TTC549 (cell line): ENCODE results near the gene ZACN.

Experiments used
- FAIRE-seq: peaks from 2 replicates; lab custom pipeline; 2012; peaks lifted over from hg19 to GRCh38; lab: Jason Lieb, UNC

ZACN gene

DNA sequence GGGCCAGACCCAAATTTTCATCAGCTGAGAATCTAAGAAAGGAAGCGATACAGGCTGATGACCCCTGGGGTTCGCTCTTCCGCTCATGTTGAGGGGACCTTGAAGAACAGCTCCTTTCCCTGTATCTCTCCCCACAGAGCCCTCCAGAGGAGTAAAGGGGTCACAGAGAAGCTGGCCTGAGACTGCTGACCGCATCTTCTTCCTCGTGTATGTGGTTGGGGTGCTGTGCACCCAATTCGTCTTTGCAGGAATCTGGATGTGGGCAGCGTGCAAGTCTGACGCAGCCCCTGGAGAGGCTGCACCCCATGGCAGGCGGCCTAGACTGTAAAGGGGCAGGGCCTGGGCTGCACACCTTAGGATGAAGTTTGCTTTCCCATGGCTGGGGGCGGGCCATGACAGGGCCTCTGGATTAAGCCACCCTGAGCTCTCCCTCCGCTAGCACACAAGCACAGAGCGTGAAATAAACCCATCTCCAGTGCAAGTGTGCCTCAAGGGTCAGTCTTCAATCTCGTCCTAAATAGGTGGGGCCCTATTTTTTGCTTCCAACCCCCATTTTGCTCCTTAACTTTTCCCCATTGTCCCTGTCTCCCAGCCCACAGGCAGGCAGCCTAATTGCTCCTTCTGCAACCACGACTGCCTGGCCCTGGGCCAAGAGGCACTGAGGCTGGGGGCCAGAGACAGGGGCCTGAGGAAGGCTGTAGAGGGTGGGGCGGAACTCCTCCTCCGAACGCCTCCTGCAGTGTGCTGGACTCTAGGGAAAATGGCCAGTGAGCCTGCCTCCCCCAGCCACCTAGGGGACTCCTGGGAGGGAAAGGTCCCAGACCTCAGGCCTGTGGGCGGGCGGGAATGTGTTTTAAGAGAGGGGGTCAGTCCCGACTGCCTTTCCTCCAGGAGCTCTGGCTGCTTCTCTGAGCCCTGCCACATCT is 3.6 kb downstream of the ZACN start:
- no peak for FAIRE-seq

DNA sequence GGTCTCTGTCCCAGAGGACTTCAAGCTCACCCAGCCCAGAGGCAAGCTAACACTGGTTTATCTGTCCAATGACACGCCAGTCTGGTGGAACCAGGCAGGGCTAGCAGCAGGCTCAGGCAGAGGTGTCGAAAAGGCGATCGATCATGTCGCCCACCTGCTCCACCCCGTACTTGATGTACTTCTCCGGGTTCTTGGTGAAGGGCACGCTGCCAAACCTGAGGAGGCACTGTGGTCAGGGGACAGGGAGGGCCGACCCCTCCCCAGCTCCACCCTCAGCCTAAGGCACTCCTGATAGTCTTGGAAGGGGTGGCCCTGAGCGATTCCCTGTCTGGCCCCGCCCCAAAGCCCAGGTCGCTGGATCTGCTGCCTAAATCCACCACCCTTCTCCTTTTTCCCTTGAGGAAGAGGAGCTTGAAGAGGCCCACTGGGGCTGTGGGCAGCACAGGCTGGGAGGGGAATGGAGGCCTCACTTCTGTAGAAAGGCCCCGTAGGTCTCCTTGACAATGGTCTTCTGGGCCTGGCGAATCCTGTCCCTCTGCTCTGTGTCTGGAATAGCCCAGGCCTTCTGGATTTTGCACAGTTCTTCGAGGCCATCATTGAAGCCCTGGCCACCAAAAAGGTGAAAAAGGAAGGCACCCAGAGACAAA is 4.7 kb downstream of the ZACN start:
- FAIRE-seq = no peak

DNA sequence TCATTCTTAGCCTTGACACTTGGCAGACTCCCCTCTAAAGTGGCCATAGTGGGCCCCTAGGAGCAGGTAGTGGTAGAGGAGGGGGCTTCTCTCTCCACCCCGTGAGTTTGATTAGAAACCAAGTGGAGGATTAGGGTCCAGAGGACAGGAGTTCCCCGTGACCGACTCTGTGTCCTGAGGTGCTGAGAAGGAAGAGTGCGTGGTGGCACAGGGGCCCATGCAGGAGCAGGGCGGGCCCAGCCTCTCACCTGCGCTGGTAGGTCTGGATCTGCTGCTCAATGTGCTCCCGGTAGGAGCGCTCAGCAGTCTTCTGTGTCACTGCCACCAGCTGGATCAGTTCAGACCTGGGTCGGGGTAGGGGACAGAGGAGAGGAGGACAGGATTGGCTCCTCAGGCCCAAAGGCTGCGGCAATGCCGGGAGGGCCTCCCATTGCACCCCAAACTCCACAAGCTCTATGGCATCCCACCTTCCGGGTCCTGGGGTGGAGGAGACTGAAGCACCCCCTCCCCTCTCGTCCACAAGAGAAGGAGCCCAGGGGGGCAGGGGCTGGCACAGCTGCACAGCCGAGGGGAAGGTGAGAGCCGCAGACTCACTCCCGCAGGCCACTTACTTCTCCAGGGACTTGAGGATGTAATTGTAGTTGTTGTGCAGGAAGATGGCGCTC is 6.2 kb downstream of the ZACN start:
- FAIRE-seq = no peak

DNA sequence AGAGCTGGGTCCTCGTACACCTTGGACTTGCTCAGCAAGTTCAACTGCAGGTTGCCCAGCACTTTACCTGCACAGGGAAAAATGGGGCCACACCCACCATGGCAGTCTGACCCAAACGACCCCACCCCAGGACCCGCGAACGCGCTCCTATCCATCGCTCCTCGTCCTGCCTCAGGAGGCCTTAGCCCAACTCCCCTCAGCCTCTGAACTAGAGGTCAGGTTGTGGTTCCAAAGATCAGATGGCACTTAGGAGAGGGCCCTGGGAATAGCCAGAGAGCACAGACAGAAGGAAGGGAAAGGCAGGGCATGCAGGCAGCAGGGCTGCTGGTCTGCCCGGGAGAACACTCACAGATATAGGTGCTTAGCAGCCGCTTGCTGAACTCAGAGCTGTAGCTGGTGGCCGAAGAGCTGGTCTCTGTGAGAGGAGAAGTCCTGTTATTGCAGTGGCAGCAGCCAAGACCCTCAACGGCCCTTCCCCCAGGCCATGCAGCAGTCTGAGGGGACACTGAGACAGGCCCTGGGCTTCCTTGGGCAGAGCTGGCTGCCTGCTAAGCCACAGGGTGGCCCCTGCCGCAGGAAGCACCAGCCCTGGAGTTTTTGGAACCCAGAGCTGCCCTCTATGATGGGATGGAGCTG is 6.9 kb downstream of the ZACN start:
- no peak for FAIRE-seq

DNA sequence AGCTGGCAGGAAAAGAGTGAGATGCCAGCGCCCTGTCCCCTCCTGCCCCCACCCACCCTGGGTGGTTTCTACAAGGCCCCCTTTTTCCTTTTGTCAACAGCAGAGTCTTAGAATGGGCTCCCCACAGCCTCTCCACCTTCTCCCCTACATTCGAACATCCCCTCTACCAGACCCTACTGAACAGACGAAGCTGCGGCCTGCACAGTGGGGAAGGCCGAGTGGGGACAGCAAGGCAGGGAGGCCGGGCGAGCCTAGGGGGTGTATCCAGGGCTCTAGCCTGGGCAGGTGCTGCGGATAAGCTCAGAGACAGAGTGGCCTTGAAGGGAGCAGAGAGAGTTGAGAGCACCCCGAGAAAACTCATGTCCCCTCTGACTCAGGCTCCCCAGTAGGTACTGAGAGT is 7.4 kb downstream of the ZACN start:
- no peak for FAIRE-seq

DNA sequence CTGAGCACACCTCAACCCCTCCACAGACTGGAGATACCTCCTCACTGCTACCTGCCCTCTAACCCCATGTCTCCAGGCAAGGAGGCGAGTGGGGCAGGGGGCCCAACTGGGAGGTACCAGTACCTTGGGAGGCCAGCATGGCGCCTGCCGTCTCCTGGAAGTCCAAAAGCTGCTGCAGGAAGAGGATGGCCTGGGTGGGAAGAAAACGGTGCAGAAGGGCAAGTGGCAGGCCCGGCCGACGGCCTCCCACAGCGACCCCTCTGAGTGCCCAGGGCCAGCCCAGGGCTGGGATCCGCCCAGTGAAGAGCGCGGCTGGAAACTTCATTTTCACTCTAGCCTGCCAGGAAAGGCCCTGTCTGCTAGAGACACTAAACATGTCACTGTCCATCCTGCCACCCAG is 8.5 kb downstream of the ZACN start:
- FAIRE-seq = no peak

DNA sequence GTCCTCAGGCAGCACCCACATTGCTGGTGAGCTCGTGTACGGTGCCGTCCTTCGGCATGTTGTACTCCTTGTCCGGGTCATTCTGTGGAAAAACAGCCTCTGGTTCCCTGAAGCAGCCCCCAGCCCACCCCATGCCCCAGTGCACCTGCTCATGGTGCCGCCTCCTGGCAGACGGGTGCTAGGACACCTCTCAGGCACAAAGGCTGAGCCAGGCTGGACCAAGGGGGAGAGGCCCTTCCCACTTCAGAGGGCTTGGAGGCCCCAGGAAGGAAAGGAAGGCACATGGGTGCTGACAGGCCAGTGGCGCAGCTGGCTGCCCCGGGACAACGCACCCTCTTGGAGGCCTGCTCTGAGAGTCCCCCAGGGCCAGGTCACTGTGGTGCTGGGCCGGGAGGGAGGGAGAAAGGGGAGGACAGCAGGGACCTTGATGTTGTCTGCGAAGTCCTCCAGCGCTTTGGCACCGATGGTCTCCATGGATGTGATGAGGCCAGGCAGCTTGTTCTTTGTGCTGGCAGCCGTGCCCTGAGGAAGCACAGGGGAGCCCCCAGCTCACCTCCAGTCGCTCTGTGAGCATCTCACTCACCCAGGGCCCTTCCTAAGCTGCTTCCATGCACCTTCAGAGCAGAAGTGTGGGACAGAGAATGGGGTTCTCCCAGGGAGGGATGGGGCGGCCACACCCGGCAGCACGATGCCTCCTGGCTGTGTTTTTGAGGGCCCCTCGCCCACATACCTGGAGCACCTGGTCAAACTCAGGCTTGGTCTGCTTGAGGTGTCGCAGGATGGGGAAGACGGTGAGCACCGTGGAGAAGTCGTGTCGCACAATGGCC is 9.3 kb downstream of the ZACN start:
- FAIRE-seq = no peak

DNA sequence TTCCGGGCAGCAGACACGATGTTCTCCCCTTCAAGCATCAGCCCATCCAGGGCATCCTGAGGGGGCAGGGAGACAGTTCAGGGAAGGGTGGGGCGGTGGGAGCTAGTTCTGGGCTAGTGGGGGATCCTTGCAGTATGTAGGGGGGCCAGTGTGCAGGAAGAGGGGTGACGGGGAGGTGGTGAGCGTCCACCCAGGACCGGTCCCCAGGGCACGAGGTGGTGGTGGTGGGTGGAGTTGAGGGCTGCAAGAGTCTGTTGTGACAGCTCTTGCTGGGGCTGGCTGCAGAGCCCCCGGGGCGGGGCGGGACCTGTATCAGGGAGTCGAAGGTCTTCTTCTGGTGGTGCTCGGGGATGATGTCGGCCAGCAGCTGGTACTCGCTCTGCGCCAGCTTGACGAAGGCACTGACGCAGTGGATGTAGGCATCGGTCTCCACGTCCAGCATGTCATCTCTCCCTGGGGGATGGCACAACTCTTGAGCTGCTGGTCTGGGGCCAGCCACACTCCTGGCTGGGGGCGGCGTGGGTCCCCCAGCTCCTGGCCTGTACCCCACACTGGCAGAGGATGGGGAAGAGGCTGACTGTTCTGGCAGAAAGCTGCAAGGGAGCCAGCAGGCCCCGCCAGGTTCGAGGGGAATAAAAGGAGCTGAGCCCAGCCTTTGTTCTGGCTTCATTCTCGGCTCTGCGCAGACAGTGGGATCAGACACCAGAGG is 10.0 kb downstream of the ZACN start:
- no peak for FAIRE-seq

DNA sequence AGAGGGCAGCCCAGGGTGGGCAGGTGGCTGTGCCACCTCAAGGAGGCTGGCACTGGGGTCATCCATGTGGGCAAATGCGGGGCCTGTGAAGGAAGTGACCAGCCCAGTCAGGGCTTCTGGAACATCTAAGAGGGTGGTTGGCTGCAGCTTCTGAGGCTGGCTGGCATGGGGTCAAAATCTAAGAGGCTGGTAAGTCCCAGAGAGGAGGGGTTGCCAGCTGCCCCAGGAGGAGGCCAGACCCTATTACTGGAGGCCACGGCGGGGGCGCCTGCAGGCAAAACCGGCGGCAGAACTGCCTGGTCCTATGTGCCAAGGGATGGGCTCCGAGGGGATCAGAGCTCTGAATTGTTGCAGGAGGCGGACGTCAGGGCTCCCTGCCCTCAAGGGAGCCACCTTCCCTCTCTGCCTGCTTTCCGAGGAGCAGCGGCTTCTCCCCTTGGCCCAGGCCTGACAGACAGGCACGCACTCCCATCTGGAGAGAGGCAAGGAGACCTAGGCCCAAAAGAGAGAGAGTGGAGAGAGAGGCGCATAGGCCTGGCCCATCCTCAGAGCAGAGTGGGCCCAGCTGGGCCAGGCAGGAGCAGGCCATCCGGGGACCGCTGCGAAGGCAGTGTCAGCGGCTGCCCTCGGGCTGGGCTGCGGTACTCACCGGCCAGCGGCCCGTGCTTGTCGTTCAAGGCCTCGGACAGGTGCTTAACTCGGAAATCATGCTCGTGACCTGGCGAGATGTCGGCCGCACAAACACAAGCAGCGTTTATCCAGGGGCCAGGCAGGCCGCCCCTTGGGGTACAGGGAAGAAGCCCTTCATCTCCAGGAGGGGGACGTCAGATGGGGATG is 10.9 kb downstream of the ZACN start:
- FAIRE-seq = no peak

DNA sequence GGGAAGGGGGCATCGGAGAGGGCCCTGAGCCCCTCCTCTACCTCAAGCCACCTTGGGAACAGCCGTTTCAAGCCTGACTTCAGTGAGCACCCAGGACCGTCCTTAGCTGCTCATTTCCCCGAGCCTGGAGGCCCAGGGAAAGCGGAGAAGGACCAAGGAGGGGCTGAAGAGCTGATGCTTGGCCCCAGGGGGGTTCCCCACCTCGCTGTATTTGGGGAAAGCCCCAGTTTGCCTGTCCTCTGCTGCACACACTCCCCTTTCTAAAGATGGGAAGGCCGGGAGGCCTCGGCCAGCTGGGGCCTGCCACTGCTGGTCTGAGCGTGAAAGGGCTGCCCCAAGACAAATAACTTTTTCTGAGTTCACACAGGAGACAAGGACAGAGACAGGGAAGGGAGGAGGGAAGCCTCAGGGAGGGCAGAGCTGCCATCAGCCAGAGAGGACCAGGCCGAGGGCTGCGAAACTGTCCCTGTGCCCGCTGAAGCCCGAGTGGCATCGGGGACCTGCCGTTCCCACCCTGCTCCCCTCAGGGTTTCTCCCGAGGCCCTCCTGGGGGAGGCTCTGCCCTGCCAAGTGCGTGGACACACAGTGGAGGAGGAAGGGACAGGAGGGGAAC is 11.6 kb downstream of the ZACN start:
- FAIRE-seq = no peak

DNA sequence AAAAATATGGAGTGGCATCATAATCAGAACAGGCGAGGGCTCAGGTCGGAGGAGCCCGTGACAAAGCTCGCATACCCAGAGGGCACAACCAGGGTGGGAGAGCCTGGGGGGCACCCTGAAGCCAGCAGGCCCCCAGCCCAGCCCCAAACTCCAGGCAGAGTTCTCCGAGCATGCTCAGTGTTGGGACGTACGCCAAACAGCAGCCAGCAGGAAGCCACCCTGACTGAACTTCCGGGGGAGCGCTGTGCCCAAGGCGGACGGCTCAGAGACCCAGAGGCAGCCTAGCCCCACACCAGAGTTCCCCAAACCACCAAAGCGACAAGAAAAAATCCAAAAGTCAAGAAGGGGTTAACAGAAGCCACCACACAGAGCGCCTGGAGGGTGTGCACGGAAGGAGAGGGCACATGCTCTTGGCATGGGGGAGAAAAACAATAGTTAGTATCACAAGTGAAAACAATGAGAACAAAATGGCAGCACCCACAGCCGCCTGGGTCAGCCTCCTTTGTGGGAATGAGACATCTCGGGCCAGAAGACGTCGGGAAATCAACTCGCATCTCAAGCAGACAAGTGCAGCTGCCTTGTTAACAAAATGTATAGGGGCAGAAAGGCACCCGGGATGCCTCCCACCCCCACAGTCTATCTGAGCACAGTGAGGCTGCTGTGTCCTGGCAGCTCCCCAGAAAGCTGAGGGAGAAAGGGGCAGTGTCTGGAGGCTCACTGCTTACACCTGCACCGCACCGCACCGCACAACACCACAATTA is 12.7 kb downstream of the ZACN start:
- FAIRE-seq = no peak

DNA sequence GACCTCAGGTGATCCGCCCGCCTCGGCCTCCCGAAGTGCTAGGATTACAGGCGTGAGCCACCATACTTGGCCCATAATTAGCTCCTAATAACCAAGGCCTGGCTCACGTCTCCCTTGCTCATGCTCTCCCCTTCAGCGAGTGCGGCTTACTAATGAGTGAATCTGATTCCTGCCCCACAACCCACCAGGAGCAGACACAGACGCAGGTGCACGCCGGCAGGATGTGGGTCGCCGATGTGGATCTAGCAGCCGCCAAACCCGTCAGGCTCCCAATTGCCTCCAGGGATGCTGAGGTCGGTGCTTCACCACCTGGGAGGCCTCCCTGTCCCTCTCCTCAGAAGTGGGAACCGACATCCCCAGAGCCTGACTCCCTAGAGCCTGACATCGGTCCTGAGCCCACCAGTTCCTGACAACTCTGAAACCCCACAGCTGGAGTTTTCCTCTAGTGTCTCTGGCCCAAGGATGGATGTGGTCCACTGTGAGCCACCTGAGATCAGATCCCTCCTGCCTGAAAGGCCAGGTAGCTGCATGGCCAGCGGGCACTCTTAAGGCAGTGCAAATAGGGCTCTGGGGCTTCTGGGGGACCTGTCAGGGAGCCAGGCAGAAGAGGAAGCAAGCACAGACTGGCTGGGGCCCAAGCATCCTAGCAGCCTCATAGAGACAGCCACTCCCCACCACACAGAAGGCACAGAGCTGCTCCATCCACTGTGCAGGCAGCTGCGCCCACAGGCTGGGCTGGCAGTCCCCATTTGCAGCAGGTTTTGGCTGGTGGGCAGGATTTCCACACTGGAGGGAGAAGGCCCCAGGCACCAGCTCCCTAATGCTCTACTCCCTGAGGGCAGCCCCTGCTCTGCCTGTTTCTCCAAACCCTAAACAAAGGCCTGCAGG is 13.8 kb downstream of the ZACN start:
- no peak for FAIRE-seq

DNA sequence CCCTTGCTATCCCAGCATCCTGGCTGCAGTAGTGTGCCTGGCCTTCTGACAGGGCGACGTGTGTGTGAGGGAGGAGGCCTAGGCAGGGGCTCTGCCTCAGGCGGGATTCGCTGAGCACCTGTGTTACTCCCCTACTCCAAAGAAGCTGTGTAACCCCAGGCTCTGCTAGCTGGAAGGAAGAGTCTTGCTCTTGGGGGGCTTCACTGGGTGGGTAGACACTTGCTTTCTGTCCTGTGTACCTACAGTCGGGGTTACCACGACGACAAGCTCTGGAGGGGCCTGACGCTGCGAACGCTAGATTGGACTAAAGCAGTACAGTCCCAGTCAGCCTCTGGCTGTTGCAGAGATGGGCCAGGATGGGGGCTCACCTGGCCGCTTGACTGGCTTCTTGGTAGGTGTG is 15.1 kb downstream of the ZACN start:
- FAIRE-seq = no peak

DNA sequence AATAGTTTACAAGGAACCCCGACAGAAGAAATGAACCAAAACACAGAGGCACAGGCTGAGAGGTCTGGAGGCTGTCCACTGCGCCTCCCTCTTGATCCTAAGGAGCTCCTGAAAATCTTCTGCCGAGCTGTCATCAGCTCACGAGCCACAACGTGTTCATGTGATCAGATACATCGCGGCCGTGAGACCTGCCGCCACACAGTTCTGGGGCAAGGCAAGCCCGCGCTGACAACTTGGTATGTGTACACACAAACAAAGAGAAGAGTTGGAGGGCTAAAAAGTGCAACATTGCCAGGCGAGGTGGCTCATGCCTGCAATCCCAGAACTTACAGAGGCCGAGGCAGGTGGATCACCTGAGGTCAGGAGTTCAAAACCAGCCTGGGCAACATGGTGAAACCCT is 17.0 kb downstream of the ZACN start:
- FAIRE-seq = no peak

DNA sequence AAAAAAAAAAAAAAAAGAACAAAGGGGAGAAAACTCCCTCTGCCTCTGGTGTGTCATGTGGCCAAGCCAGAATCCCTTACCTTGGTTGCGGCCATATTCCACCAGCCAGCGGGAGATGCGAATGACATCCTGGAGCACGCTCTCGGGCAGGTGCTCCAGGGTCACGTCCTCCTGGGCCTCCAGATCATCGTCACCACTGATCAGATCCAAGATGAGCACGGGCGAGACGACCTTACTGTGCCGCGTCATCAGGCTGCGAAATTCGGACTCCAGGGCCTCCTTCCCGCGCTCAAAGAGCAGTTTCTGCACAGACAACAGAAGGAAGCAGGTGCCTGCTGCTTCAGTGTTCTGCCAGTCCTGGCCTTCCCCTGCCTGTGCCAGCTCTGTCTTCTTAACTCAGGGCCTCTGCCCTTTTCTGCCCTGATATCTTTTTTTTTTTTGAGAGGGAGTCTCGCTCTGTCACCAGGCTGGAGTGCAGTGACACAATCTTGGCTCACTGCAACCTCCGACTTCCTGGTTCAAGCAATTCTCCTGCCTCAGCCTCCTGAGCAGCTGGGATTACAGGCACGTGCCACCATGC is 18.8 kb downstream of the ZACN start:
- no peak for FAIRE-seq

DNA sequence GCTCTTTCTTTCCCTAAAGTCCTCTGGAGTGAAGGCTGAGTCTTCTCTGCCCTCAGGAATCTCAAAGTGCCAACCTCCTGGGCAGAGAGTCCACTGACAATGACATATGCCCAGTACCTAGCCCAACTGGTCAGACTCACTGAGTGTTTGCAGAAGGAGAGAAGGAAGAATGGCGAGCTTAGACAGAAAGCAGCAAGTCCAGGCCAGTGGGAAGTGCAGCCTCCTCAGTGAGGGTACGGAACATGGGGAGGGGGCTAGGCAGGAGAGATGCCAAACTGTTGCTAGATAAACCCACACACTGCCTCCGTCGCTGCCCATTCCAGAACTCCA is 23.9 kb downstream of the ZACN start:
- no peak for FAIRE-seq

DNA sequence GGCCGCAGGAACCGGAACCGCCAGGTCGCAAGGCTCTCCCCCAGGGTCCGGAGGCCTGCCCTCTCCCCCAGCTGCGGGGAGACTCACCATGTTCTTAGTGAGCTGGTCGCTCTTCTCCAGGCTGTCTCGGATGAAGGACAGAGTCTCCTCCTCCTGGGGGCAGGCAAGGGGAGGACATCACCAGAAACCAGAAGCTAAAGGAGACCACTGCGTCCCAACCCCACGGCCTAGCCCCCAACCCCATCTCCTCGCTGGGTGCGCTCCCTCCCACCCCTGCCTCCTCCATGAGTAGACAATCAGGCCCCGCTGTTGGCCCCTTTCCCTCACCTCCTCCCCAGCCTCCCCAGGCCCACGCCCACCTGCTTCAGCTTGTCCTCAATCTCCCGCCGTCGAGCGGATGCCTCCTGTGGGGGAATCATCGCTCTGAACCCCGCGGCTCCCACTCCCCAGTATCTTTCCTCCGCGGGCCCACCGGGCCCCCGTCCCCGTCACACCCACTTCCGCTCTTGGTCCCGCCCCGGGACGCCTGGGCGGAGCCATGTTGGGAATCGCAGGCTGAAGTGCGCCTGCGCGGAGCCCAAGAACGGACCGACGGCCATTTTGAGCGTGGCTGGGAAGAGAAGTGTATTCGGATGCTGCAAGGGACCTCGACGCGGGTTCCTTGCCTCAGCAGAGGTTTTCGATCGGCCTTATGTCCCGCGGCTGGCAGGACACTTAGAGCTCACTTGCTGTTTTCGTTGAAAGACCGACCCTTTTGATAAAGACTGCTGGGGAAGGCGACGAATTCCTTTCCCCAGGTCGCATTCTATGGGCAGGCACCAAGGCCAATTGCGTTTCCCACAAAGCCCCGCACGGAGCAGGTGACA is 24.5 kb downstream of the ZACN start, which contains the start of gene EXOC7:
Gene EXOC7 (minus strand): TSS at position 514 of the 866 bp plus-strand sequence. CDS start 95 bp downstream, at position 419.
- FAIRE-seq = no peak
